Dedifferentiated amniotic fluid mesenchymal stem cell (primary cell): ENCODE measurements around the gene WDR33.

ENCODE experiments used
- DNase-seq: peaks from one replicate; pipeline ENCODE4 v3.0.0-alpha.2; 2016; ENCODE audit errors: extremely low spot score

Gene WDR33

DNA sequence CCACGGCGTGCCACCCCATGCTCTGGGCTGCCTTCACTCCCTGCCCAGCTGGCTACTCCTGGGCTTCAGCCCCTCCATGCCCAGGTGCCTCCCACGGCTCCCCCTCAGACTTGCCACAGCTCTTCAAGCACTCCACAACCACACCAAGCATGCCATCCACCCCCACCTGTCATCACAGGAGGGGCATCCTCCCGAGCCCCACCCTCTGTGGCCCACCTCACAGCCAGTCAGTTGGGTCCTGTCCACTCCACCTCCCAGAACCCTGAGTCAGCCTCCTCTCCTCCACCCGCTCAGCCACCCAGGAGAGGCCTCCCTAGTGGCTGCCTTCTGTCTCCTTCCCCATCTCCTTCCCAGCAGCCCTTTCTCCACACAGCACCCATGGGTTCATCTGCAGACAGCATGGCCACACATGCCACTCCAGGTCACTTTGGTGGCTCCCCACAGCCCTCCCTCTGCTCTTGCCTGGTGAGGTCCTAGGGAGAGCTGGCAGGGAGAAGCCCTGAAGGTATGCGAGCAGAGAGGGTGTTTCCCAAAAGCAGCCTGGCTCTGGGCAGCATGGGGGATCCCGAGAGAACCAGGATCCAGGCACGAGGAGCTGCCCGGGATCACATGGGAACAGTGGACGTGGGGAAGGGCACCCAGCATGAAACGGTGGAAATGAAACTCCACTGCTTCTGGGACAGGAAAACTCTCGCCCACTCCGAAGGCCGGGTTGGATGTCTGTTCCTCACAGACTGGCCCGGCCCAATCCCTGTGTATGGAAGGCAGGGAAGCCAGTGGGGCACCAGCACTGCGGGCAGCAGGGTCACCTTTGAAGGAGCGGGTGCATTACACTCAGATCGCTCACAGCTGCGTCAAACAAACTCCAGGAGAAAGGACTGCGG lies 138.4 kb downstream of the WDR33 start:
- no peak for DNase-seq

DNA sequence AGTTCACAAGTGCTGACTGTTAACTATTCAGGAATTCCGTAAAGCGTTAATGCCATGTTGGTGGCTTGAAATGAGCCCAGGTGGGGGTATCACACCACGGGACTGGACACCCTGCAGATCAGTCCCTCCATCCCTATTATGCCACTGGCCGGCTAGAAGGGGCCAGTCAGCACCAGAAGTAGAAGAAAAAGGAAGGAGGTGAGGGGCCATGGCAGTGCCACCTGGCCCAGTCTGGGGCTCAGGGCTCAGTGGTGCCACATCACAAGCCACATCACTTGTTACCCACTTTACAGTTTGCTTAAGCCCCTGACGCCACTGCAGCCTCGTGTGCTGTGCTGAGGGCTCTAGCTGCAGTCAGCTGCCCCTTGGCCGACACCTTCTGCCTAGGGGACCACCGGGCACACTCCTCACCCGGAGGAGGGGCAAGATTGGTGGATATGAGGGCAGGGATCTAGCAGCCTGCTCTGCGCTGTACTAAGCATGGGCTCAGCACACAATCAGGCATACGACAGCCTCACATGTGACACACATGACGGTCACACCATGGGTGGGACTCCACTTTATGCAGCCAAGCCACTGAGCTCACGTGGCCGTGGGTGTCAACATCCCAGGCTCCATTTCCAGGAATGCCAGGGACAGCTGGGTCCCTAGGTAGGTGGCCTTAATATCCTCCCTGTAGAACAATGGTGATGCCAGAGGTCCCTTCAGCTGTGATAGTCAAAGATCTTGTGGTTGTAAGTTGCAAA lies 139.2 kb downstream of the WDR33 start:
- no peak for DNase-seq

DNA sequence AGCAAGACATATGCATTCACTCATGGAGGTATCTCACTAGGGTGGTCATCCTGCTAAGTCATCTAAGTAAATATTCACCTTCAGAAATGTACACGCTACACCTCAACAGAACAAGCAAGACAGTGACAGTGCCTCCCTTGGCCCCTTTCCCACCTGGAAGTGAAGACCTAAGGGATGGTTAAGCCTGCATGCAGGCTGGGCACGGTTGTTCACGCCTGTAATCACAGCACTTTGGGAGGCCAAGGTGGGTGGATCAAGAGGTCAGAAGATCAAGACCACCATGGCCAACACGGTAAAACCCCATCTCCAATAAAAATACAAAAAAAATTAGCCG lies 140.0 kb downstream of the WDR33 start:
- DNase-seq, result no peak

DNA sequence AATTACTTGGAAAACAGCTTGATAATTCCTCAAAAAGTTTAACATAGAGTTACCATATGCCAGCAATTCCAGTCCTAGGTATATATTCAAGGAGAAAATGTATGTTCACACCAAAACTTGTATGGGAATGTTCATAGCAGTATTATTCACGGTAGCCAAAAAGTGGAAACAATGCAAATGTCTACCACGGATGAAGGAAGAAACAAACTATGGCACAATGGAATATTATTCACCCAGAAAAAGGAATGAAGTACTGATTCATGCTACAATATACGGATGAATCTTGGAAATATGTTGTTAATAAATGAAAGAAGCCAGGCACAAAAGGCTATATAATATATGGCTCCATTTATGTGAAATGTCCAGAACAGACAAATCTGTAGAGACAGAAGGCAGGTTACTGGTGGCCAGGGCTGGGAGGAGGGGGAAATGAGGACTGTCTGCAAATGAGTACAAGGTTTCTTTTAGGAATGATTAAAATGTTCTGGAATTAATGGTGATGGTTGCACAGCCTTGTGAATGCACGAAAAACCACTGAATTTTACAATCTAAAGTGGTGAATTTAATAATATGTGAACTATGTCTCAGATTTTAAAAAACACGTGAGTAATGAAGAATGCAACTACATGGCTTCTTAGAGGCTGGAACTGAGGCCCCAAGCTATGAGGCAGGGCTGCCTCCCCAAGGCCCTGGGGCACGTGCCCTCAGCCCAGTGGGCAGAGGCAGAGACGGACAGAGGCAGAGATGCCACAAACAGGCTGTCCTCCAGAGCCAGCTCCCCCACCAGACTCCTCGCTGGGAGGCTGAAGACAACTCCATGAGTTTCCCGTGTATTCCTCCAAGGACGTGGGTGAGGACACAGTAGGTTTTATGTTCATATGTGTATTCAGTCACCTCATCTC lies 140.7 kb downstream of the WDR33 start:
- DNase-seq, result no peak

DNA sequence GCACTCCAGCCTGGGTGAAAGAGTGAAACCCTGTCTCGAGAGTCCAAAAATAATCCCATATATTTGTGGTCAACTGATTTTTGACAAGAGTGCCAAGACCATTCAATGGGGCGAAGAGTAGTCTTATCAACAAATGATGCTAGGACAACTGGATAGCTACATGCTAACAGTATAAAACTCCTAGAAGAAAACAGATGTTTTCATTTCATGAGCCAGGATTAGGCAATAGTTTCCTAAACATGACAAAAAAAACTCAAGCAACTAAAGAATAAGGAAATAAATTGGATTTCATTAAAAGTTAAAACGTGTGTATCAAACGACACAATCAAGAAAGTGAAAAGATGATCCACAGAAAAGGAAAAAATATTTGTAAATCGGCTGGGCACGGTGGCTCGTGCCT lies 141.9 kb downstream of the WDR33 start:
- no peak for DNase-seq

DNA sequence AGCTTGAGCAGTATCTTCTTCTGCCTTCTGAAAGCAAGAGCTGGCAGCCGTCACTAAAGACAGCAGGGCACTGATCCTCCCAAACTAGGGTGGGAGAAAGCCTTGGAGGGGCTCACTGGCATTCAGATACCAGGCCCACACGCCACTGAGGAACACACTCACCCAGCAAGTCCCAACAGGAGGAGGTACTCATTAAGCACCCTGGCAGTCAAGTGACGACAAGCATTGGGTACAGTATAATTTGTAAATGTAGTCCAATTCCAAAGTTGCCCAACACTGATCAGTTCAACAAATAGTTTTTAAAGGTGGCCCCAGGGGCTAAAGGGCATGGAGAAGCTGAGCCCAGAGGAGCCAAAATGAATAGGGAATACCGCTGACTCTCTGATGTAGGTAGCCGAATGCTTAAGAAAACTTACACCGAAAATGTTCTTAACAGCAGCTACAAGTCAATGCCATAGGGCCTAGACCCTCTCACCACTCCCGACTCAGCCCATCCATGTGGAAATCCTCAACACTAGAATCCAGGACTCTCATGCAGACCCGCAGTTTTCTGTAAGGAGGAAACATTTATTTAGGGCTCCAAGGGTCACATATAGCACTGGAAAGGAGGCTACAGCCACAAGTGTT lies 145.6 kb downstream of the WDR33 start:
- DNase-seq, result no peak

DNA sequence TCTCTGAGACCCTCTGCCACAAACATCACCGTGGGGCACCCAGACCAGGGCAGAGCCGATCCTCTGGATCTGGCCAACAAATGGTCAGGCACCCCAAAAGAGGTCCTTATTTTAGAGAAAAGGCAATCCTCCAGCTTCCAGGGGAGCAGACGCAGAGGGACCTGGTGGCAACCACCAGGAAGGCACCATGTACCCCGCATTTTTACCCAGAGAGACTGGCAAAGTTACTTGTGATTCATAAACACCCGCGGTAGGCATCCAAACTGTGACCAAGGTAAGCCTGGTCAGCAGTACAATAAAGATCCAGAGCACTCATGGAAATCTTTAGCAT lies 146.1 kb downstream of the WDR33 start:
- no peak for DNase-seq

GRCh38 chr2:127664065-127664894 lies 146.7 kb downstream of the WDR33 start:
- no peak for DNase-seq

DNA sequence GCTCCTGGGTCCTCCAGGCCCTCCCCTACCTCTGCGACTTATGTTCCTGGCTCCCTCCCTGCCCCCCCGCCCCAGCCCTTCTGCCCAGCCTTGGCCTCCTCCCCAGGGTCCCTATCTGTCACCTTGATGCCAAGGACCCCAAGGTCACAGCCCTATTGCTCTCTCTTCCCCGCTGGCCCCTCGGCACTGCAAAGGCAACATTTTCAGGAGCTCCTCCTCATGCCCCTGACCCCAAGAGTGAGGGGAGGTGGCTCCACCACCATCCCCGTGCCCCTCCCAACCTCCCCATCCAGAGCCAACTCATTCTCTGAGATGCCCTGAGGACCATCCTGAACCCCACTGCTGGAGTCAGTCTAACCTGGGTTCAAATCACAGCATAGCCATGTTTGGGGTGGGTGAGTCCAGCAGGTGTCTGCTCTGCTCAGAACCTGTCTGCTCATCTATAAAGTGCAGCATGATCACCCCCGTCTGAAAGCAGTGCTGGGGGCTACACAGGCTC lies 147.4 kb downstream of the WDR33 start:
- DNase-seq, result no peak

DNA sequence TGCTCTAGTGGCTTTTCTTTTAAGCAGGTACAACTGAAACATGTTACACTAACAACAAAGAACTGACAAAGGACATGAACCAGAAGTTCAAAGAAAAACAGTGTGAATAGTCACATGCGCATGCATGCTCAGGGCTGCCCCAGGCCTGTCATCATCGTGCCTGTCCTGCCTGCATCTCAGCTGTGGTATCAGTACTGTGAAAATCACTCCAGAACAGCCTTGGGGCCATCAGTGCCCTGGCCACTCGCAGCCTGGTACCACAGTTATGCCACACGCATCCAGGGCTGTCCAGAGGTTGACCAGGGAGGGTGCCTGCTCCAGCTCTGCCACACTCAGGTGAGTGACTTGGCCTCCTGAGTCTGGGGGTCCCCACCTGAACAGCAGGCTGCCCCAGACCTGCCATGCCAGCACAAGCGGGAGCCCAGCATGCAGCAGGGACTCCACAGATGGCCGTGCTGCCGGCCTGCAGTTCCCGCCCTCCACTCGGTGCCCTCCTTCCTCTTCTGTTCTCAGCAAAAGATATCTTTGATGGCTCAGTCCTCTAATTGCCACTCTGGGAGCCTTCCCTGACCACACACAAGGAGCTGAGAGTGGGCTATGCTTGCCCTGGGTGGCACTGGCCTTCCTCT lies 147.9 kb downstream of the WDR33 start:
- no peak for DNase-seq

- no peak for DNase-seq
Observed at GRCh38 chr2:127661949-127662510, 148.9 kb downstream of the WDR33 start.

DNA sequence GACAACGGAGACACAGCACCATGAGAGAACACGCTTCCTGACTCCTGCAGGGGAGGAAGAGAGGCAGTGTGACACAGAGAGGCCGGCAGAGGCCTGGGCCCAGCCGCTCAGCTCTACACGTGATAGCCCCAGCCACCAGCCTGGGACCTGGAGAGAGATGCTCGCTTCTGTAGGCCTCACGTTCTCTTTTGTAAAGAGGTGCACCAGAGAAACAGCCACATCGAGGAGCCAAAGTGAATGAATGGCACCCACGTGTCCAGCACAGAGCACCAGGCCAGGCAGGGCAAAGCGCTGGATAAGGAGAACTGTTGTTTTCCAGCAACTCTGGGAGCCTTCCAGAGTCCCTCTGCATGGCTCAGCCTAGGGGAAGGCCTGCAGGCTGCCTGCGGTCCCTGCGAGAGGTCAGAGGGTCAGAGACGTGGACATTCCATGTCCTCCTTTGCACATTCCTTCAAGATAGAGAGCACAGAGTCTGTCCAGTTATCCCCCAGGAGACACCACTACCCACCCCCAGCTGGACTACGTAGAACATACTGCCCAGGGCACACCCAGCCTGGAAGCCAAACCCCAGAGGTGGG lies 149.8 kb downstream of the WDR33 start:
- no peak for DNase-seq

DNA sequence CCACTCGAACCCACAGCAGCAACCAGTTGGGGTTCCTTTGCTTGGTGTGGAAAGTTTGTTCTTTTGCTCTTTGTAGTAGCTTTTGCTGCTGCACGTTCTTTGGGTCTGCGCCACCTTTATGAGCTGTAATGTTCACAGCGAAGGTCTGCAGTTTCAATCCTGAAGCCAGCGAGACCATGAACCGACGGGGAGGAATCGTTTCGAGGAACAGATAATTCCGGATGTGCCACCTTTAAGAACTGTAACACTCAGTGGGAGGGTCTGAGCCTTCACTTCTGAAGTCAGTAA lies 150.7 kb downstream of the WDR33 start:
- DNase-seq, result no peak

GRCh38 chr2:127659408-127660290 lies 151.3 kb downstream of the WDR33 start:
- DNase-seq, result no peak

DNA sequence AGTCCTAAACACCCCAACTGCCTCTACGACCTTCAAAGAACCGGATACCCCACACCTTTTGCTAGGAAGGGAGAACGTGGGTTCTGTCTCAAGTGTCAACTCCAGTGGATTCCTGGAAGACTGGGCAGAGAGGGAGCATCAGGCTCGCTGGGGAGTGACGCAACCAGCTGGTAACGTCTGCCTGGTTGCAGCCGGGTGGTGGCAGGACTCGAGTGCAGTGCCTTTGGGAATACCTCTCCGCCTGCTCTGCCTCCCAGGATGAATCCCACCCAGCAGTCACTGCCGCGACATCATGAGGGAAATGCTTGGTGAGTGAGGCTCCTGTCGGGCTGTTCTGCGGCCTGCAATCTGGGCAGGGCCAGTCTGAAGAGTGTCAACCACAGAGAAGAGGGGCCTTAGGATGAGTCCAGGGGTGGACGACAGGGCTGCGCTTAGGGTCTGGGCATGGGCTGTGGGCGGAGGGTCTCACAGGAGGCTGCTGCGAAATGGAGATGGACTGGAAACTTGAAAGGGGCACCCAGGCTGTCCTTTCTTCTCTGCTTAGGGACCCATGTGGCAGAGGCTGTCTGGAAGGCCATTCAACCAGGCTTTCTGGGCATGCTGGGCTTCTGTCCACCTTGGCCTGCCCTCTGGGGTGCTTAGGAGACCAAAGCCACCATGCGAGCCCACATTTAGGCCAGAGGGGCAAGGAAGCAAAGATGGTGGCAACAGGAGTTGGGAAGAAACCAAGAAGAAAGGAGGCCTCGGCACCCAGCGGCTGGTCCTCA lies 152.1 kb downstream of the WDR33 start:
- DNase-seq, result no peak

- DNase-seq, result no peak
Observed at GRCh38 chr2:127658146-127658545, 152.8 kb downstream of the WDR33 start.

DNA sequence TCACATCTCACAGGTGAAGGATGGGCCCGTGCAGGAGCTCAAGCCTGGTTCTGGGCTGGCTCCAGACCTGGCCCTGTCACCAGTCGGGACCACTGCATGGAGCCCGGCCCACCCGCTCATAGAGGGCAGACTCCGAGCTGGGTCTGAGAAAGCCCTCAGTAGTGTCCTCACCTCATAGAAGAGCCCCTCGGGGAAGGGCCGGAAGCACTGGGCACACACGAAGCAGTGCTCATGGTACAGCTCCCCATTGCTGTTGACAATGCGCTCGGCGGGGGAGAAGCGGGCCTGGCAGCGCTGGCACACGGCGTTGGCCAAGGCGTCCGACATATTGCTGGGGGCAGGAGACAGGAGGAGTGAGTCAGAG lies 153.8 kb downstream of the WDR33 start:
- no peak for DNase-seq

DNA sequence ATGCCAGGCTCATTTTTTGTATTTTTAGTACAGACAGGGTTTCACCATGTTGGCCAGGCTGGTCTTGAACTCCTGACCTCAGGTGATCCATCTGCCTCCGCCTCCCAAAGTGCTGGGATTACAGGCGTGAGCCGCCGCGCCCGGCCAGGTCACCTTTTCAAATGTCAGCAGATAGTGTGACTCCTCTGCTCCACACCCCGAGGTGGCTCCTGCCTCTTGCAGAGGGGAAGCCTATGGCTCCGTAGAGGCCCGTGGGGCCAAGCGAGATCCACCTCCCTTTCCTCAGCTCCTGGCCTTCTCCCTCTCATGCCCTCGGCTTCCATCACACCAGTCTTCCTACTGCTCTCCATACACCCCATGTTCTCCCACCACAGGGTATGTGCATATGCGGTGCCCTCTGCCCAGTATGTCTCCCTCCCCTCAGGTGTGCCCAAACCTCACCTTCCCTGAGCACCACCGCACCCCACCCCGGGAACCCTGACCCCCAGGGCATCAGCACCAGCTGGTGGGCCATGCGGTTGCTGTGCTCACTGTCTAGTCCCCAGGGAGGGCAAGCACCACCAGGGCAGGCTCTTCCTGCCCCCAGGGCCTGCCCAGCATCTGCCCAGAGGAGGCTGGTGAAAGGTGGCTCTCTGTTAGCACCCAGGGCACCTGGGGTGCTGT lies 154.3 kb downstream of the WDR33 start:
- DNase-seq, result no peak
